HepG2 (cell line): ENCODE measurements around the gene VCAN. TPM values are rescaled to one million over a fixed set of nuclear protein-coding genes. Genes with fewer than 3 reads are reported as not detected.

ENCODE experiments used
- CREM ChIP-seq, 2 experiments: sonication (generic) in 1 of 2; formaldehyde crosslinking in 1 of 2; IDR thresholded peaks; 2 replicates each; pipeline versions ENCODE4 v1.4.0 to v1.6.1; 2016 to 2020; ENCODE audit warnings: antibody characterized with exemption in 1 of 2, mild to moderate bottlenecking in 1 of 2, missing genetic modification reagents in 1 of 2
- FOXP1 ChIP-seq, 2 experiments: fragments of 450-650 bp in 1 of 2; IDR thresholded peaks; 2 replicates each; pipeline ENCODE4 v1.6.1; 2017 to 2018; ENCODE audit warnings: antibody characterized with exemption in 1 of 2
- HCFC1 ChIP-seq: fragments of 150-350 bp; IDR thresholded peaks from 2 replicates; pipeline ENCODE4 v1.6.1; 2014; ENCODE audit warnings: low read depth, low read length
- MAFK ChIP-seq, 2 experiments: IDR thresholded peaks in 1 of 2; conservative IDR thresholded peaks in 1 of 2; 2 replicates each; pipeline ENCODE4 v1.6.1; 2011; ENCODE audit warnings: improper control_type of control experiment in 2 of 2, low read length in 2 of 2
- ZNF234 ChIP-seq: sonication (generic); formaldehyde crosslinking; conservative IDR thresholded peaks from 2 replicates; pipeline ENCODE4 v1.5.1; 2020; ENCODE audit warnings: mild to moderate bottlenecking, missing genetic modification reagents
- ZNF337 ChIP-seq: sonication (generic); formaldehyde crosslinking; IDR thresholded peaks from 2 replicates; pipeline ENCODE4 v1.5.1; 2020; ENCODE audit warnings: missing genetic modification reagents, low read depth, mild to moderate bottlenecking, borderline replicate concordance
- ZNF619 ChIP-seq: sonication (generic); formaldehyde crosslinking; IDR thresholded peaks from 2 replicates; pipeline ENCODE4 v1.4.0; 2020; ENCODE audit warnings: mild to moderate bottlenecking, missing genetic modification reagents
- ZNF678 ChIP-seq: sonication (generic); formaldehyde crosslinking; IDR thresholded peaks from 2 replicates; pipeline ENCODE4 v1.4.0; 2020; ENCODE audit warnings: mild to moderate bottlenecking, missing genetic modification reagents
- polyA plus RNA-seq, 8 experiments: library from polyadenylated mRNA; depleted of rRNA in 3 of 8; stranded (reverse) in 7 of 8; unstranded in 1 of 8; fragments of >200 nt; fragmentation: Illumina TruSeq in 4 of 8; extraction: Trizol in 4 of 8; gene quantifications; 2 replicates each; pipeline versions ENCODE4 v1.2.1 to v1.2.3, GENCODE V29; 2011 to 2016; ENCODE audit warnings: low read depth in 4 of 8, missing spikeins in 1 of 8, mixed read lengths in 1 of 8; ENCODE audit not compliant: insufficient read depth in 1 of 8
- total RNA-seq, 5 experiments: library from RNA; depleted of rRNA; stranded (reverse); fragments of >200 nt; fragmentation: Illumina TruSeq; extraction: Trizol; gene quantifications; 2 replicates each; pipeline ENCODE4 v1.2.3, GENCODE V29; 2016; ENCODE audit warnings: low read depth in 1 of 5
- TF ChIP-seq, protein P1 (sequence below): sonication (generic); formaldehyde crosslinking; IDR thresholded peaks from 2 replicates; pipeline ENCODE4 v1.4.0; 2020; ENCODE audit warnings: missing genetic modification reagents
- TF ChIP-seq, protein P2 (sequence below): sonication (generic); formaldehyde crosslinking; IDR thresholded peaks from 2 replicates; pipeline ENCODE4 v1.4.0; 2020; ENCODE audit warnings: missing genetic modification reagents
- TF ChIP-seq, protein P3 (sequence below): sonication (generic); formaldehyde crosslinking; IDR thresholded peaks from 2 replicates; pipeline ENCODE4 v1.5.0; 2020; ENCODE audit warnings: missing genetic modification reagents

VCAN gene
- total and polyA plus RNA-seq, 2 of the 13 experiments (the other 11 are each of a cell fraction or from before 2014, with no cell fraction given) = 1.2 to 3.5 TPM

DNA sequence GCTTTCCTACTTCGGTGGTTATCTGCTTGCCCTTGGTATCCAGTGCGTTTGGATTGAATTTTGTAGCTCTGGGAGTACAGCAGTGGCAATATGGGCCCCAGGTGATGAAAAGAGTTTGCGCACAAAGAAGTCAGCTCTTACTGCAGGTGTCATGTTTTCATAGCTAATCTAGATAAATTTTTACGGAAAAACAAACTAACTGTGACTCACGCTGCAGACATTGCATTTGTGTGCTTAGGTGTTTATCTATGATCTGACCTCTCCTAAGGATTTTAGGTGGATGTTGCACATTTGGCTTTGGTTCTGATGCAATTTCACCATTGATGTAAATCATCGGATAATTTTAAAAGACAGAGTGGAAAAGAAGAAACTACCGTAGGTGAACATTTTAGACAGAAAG is 92.1 kb downstream of the VCAN start (continued):
- TF ChIP-seq, protein P1, sequence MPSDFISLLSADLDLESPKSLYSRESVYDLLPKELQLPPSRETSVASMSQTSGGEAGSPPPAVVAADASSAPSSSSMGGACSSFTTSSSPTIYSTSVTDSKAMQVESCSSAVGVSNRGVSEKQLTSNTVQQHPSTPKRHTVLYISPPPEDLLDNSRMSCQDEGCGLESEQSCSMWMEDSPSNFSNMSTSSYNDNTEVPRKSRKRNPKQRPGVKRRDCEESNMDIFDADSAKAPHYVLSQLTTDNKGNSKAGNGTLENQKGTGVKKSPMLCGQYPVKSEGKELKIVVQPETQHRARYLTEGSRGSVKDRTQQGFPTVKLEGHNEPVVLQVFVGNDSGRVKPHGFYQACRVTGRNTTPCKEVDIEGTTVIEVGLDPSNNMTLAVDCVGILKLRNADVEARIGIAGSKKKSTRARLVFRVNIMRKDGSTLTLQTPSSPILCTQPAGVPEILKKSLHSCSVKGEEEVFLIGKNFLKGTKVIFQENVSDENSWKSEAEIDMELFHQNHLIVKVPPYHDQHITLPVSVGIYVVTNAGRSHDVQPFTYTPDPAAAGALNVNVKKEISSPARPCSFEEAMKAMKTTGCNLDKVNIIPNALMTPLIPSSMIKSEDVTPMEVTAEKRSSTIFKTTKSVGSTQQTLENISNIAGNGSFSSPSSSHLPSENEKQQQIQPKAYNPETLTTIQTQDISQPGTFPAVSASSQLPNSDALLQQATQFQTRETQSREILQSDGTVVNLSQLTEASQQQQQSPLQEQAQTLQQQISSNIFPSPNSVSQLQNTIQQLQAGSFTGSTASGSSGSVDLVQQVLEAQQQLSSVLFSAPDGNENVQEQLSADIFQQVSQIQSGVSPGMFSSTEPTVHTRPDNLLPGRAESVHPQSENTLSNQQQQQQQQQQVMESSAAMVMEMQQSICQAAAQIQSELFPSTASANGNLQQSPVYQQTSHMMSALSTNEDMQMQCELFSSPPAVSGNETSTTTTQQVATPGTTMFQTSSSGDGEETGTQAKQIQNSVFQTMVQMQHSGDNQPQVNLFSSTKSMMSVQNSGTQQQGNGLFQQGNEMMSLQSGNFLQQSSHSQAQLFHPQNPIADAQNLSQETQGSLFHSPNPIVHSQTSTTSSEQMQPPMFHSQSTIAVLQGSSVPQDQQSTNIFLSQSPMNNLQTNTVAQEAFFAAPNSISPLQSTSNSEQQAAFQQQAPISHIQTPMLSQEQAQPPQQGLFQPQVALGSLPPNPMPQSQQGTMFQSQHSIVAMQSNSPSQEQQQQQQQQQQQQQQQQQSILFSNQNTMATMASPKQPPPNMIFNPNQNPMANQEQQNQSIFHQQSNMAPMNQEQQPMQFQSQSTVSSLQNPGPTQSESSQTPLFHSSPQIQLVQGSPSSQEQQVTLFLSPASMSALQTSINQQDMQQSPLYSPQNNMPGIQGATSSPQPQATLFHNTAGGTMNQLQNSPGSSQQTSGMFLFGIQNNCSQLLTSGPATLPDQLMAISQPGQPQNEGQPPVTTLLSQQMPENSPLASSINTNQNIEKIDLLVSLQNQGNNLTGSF (CRISPR knock-in tag) = no peak
- no peak for TF ChIP-seq ZNF678 (CRISPR knock-in tag)
- no peak for TF ChIP-seq ZNF619
- TF ChIP-seq, protein P2, sequence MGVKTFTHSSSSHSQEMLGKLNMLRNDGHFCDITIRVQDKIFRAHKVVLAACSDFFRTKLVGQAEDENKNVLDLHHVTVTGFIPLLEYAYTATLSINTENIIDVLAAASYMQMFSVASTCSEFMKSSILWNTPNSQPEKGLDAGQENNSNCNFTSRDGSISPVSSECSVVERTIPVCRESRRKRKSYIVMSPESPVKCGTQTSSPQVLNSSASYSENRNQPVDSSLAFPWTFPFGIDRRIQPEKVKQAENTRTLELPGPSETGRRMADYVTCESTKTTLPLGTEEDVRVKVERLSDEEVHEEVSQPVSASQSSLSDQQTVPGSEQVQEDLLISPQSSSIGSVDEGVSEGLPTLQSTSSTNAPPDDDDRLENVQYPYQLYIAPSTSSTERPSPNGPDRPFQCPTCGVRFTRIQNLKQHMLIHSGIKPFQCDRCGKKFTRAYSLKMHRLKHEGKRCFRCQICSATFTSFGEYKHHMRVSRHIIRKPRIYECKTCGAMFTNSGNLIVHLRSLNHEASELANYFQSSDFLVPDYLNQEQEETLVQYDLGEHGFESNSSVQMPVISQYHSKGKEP = no peak
- no peak for TF ChIP-seq MAFK (conservative IDR thresholded peaks at IDR 0.05 in 1 of 2, IDR thresholded peaks at IDR 0.05 in 1 of 2; ENCODE audit: low read length in 2 of 2)
- TF ChIP-seq, protein P3, sequence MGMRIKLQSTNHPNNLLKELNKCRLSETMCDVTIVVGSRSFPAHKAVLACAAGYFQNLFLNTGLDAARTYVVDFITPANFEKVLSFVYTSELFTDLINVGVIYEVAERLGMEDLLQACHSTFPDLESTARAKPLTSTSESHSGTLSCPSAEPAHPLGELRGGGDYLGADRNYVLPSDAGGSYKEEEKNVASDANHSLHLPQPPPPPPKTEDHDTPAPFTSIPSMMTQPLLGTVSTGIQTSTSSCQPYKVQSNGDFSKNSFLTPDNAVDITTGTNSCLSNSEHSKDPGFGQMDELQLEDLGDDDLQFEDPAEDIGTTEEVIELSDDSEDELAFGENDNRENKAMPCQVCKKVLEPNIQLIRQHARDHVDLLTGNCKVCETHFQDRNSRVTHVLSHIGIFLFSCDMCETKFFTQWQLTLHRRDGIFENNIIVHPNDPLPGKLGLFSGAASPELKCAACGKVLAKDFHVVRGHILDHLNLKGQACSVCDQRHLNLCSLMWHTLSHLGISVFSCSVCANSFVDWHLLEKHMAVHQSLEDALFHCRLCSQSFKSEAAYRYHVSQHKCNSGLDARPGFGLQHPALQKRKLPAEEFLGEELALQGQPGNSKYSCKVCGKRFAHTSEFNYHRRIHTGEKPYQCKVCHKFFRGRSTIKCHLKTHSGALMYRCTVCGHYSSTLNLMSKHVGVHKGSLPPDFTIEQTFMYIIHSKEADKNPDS (CRISPR knock-in tag) = no peak
- TF ChIP-seq ZNF337 (CRISPR knock-in tag) = no peak
- TF ChIP-seq FOXP1 (IDR thresholded peaks at IDR 0.05) = no peak
- TF ChIP-seq FOXP1 (CRISPR knock-in tag; IDR thresholded peaks at IDR 0.05) = peak; percentile 88
- peak; percentile 43 for TF ChIP-seq CREM (IDR thresholded peaks at IDR 0.05)
- TF ChIP-seq CREM (CRISPR knock-in tag; IDR thresholded peaks at IDR 0.05) = no peak
- TF ChIP-seq HCFC1 = no peak
- TF ChIP-seq ZNF234 (CRISPR knock-in tag) = no peak
